Central memory CD8-positive, alpha-beta T cell (primary cell): ENCODE measurements around the gene AP3D1.

Experiments
- ATAC-seq: fragments of 150-1000 bp; cut with Tn5 transposase; replicated peaks from 2 replicates; pipeline ENCODE4 v1.10.0; 2022; ENCODE audit warnings: mild to moderate bottlenecking, moderate FRiP score, moderate number of reproducible peaks; ENCODE audit not compliant: poor library complexity, severe bottlenecking; ENCODE audit errors: extremely low read depth
- DNase-seq, 2 donors: peaks; one replicate each; pipeline ENCODE4 v3.0.0; 2021; ENCODE audit warnings: low spot score in 2 of 2
- H3K27ac Mint-ChIP-seq: one replicate; pipeline ENCODE4 v1.8.0; 2022; ENCODE audit warnings: low read depth, mild to moderate bottlenecking, moderate library complexity, mixed read lengths
- H3K27me3 Mint-ChIP-seq: one replicate; pipeline ENCODE4 v1.8.0; 2022; ENCODE audit warnings: mixed read lengths
- H3K36me3 Mint-ChIP-seq: one replicate; pipeline ENCODE4 v1.8.0; 2022; ENCODE audit warnings: mild to moderate bottlenecking, moderate library complexity, mixed read lengths; ENCODE audit not compliant: insufficient read depth
- H3K4me1 Mint-ChIP-seq: one replicate; pipeline ENCODE4 v1.8.0; 2022; ENCODE audit warnings: mixed read lengths
- H3K4me3 Mint-ChIP-seq: one replicate; pipeline ENCODE4 v1.8.0; 2022; ENCODE audit warnings: mild to moderate bottlenecking, moderate library complexity, mixed read lengths
- H3K9me3 Mint-ChIP-seq: one replicate; pipeline ENCODE4 v1.8.0; 2022; ENCODE audit warnings: mixed read lengths

AP3D1 gene

DNA sequence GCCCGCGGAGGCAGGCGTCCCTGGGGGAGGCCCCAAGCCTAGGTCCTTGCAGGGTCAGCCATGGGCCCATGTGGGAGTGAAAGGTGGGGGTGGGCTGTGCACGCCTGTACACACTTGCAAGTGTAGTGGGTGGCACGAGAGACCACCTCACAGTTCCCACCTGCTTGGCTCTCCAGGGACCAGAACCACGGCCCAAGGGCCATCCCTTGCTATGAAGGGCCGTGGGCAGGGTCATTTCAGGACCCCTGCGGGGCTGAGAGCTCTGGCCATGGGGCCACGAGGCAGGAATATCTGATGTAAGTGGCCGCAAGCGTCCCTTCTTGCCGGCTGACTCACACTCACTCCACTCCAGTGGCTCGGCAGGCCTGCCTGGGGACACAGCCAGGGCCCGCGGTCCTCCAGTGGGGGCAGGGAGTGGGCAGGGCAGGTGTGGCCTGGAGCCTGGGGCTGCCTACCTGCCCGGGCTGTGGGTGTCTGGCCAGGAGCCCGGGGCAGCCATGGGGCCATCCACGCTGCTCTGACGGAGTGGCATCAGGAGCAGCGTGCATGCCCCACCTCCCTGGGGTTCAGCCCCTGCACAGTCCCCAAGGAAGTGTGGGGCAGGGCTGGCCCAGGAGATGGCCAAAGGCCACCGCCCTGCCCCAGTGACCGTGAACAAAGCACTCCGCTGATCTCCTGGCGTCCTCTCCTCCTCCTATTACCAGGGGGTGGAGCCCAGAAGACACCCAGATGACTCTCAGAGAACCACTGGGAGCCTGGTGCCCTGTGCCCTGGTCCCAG is 91.8 kb downstream of the AP3D1 start:
- ATAC-seq, result no peak
- no peaks in the 10 kb centered on the region for H3K9me3 Mint-ChIP-seq
- peak overlapping the region; percentile 98 for H3K27ac Mint-ChIP-seq
- peak overlapping the region; percentile 94 for H3K4me3 Mint-ChIP-seq
- peaks cover 14% of the 10 kb centered on the region for H3K36me3 Mint-ChIP-seq
- no peaks in the 10 kb centered on the region for H3K27me3 Mint-ChIP-seq
- no peak for DNase-seq
- H3K4me1 Mint-ChIP-seq, result peaks cover 35% of the 10 kb centered on the region

DNA sequence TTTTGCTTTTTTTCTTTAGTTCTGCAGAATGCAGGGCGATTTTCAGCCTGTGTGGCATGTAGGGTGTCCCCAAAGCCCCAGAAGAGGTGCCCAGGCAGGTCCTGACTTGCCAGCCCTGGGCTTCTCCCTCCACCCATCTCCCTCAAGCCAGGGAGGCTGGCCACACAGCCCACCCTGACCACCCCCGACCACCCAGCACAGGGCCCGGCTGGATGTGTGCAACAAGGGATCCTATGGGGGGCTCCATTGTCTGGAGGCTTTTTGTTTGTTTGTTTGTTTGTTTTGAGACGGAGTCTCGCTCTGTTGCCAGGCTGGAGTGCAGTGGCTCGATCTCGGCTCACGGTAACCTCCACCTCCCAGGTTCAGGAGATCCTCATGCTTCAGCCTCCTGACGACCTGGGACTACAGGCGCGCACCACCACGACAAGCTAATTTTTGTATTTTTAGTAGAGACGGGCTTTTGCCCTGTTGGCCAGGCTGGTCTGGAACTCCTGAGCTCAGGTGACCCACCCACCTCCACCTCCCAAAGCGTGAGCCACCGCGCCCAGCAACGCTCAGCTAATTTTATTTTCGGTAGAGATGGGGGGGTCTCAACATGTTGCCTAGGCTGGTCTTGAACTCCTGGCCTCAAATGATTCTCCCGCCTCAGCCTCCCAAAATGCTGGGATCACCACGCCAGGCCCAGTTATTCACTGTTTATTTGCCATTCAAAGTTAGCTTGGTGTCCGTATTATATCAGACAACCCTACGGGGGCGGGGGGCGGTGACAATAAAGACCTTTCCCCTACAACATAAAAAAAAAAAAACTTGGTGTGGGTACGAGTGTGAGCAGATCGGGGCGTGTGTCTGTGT is 92.6 kb downstream of the AP3D1 start:
- H3K9me3 Mint-ChIP-seq, result no peaks in the 10 kb centered on the region
- peak overlapping the region; percentile 41 for H3K27ac Mint-ChIP-seq
- peaks cover 11% of the 10 kb centered on the region for H3K36me3 Mint-ChIP-seq
- ATAC-seq (no peak), DNase-seq (no peak)
- H3K4me3 Mint-ChIP-seq, result peak overlapping the region; percentile 31
- peaks cover 35% of the 10 kb centered on the region for H3K4me1 Mint-ChIP-seq
- H3K27me3 Mint-ChIP-seq, result no peaks in the 10 kb centered on the region

DNA sequence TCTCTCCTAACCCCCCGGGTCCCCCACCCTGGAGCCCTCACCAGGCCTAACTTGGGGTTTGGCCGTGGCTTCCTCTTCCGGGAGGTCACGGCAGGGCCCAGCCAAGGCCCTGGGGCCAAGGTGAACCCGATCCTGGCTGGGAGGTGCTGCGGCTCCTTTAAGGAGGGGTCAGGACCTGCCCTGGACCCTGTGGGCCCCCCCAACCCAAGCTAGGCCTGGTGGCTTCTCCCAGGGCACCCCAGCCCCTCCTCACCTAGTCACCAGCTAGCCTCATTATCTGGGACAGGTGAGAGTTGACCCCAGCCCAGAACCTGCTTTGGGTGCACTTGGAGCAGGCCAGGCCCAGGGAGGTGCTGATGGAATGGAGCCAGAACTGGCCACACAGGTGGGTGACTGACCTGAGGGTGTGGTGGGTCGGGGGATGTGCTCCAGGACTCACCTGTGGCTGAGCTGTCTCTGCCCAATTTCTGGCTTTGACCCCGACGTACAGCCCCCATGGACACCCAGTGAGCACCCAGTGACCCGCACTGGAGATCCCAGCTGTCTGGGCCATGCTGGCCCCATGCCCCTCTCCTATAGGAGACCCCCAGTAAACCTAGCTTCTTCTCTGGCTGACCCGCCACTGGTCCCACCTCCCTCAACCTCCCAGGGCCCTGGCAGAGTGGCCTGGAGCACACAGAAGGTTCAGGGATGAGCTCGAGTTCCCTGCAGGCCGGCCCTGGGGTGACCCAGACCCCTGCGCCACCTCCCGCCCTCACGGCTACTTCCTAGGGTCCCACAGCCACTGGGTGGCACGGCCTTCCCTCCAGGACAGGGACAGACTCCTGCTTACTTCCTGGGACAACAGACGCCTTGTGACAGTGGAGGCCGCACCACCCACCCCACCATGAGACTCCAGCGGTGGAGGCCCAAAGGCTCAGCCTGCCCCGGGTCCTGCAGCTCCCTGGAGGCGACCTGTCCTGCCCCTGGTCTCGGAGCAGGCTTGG is 93.6 kb downstream of the AP3D1 start:
- peaks cover 34% of the 10 kb centered on the region for H3K4me1 Mint-ChIP-seq

DNA sequence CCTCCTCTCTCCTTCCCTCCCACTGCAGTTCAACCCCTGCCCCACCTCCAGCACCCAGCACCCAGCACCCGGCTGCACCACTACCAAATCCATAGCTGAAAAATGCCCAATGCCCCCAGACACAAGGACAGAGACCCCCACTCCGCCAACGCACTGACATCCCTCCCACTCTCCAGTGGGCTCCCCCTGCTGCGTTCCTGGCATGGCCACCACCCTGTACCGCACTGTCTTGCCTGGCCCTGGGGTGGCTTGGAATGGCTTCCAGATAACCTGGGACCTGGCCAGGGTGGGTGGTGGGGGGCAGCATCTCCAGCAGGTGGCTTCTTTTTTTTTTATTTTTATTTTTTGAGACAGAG is 94.6 kb downstream of the AP3D1 start:
- Mint-ChIP-seq H3K4me1 (peaks cover 35% of the 10 kb centered on the region), H3K9me3 (no peaks in the 10 kb centered on the region), H3K36me3 (peaks cover 15% of the 10 kb centered on the region), H3K27me3 (no peaks in the 10 kb centered on the region), H3K27ac (peak overlapping the region; percentile 80), H3K4me3 (peak overlapping the region; percentile 54)
- DNase-seq (no peak), ATAC-seq (no peak)

More for the DNA sequence above, 93.6 kb downstream of the AP3D1 start:
- peak overlapping the region; percentile 54 for H3K4me3 Mint-ChIP-seq
- DNase-seq (no peak), ATAC-seq (no peak)
- H3K36me3 Mint-ChIP-seq, result peaks cover 11% of the 10 kb centered on the region
- no peaks in the 10 kb centered on the region for H3K27me3 Mint-ChIP-seq
- H3K9me3 Mint-ChIP-seq, result no peaks in the 10 kb centered on the region
- H3K27ac Mint-ChIP-seq, result peak overlapping the region; percentile 80

DNA sequence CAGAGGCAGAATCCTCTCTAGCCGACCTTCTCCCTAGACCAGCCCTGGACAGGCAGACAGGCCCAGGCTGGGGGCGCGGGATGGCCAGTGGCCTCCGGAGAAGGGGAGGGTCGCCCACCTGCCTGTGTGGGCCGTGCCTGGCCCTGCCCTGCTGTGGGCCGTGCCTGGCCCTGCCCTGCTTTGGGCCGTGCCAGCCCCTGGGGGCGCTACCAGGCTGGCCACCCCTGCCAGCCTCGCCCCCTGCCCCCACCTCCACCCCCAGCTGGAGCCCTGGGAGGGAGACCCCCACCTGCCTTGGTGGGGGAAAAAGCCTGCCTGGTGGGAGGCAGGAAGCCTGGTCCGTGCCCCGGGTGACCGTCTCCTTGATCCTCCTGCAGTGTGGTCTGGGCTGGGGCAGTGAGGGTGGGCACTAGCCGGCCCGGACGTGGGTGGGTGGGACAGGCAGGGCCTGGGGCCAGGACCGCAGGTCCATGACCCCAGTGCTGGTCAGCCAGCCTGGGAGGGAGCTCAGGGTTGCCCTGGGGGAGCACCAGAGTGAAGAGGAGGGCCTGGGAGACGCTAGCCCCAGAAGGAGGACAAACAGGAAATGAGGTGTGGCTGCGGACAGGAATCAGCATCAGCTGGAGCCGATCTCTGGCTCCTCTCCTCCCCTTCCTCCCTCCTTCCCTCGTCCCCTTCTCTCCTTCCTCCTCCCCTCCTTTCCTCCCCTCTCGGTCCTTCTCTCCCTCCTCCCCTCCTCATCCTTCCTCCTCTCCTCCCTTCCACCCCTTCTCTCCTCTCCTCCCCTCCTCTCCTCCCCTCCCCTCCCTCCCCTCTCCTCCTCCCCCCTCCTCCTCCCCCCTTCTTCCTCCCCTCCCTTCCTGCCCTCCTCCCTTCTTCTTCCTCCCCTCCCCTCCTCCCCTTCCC is 95.2 kb downstream of the AP3D1 start:
- no peaks in the 10 kb centered on the region for H3K9me3 Mint-ChIP-seq
- H3K36me3 Mint-ChIP-seq, result peaks cover 18% of the 10 kb centered on the region
- H3K4me3 Mint-ChIP-seq, result peak overlapping the region; percentile 54
- DNase-seq (no peak), ATAC-seq (no peak)
- H3K27me3 Mint-ChIP-seq, result no peaks in the 10 kb centered on the region
- H3K4me1 Mint-ChIP-seq, result peaks cover 42% of the 10 kb centered on the region
- peak overlapping the region; percentile 80 for H3K27ac Mint-ChIP-seq

DNA sequence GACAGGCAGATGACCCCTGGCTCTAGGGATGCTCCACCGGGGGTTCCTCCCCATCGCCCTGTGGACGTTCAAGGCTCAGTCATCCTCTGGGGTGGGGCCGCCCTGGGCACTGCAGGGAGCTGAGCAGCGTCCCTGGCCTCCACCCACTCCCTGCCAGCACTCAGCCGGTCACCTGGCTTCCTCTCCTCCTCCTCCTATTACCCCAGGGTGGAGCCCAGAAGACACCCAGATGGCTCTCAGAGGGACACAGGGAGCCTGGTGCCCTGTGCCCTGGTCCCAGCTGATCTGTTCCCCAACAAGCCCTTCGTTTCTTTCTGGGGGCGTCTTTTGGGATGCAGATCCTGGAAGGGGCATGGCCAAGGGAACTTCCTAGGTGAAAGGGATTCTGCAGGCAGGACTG is 96.6 kb downstream of the AP3D1 start:
- H3K4me1 Mint-ChIP-seq, result peaks cover 35% of the 10 kb centered on the region
- DNase-seq (no peak), ATAC-seq (no peak)
- H3K36me3 Mint-ChIP-seq, result peaks cover 20% of the 10 kb centered on the region
- no peaks in the 10 kb centered on the region for H3K9me3 Mint-ChIP-seq
- H3K27me3 Mint-ChIP-seq, result no peaks in the 10 kb centered on the region
- no peak overlapping the region for H3K4me3 Mint-ChIP-seq
- H3K27ac Mint-ChIP-seq, result peak overlapping the region; percentile 78

DNA sequence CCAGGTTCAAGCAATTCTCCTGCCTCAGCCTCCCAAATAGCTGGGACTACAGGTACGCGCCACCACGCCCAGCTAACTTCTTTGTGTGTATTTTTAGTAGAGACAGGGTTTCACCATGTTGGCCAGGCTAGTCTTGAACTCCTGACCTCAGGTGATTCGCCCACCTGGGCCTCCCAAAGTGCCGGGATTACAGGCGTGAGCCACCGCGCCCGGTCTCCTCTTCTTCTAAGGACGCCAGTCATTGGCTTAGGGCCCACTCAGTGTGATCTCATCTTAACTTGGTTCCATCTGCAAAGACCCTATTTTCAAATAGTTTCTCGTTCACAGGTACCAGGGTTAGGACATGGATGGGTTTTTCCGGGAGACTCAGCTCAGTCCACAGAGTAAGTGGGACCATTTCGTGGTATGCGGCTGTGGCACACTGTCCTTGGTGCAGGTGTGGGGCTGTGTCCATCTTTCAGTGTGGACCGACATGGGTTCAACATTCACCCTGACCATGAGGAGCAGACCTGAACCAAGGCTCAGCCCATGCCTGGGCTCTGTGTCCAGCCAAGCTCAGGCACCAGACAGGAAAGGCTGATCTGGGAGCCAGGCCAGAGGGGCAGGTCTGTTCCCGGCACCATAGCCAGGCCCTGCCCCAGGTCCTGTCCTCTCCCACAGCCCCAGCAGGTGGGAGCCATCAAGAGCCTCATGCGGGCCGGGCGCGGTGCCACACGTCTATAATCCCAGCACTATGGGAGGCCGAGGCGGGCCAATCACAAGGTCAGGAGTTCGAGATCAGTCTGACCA is 97.6 kb downstream of the AP3D1 start:
- Mint-ChIP-seq H3K4me1 (peaks cover 37% of the 10 kb centered on the region), H3K27ac (peak overlapping the region; percentile 92), H3K4me3 (no peak overlapping the region), H3K36me3 (peaks cover 27% of the 10 kb centered on the region), H3K27me3 (no peaks in the 10 kb centered on the region), H3K9me3 (no peaks in the 10 kb centered on the region)
- ATAC-seq, result no peak
- no peak for DNase-seq

DNA sequence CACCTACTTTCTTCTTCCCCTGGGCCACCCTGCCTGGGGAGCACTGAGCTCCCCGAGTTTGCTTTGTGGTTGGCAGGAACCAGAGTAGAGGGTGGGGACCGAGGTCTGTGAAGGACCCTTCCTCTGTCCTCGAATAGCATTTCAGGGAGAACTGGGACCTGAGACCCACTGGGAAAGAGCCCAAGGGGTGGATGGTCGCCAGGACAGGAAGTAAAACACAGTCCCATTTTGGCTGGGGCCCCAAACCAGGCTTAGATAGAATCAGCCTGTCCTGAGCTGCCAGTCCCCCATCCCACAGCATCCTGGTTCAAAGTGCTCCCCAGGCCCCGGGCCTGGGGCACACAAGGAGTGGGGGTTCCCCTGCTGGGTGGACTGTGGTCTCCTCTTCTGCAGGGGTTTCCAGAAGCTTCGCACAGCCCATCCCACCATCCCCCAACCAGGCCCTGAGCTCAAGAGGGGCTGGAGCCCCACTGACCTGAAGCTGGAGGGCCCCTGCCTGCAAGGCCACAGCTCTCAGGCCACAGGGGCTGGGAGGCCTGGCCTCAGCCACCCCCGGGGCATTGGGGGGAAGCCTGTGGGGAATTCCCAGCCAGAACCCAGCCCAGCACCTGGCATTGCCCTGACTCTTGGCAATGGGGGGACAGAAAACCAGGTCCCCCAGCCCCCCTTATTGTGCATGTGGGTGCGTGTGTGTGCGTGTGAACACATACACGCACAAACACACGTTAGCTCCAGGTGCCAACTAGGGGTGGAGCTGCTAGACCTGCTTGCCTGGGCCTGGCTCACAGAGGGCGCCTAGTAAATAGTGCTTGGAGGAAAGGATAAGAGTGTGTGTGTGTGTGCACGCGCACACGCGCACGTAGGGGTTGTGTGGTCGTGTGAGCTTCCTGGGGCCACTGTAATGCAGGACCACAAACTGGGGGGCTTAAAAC is 99.3 kb downstream of the AP3D1 start:
- Mint-ChIP-seq H3K4me3 (peak overlapping the region; percentile 85), H3K4me1 (peaks cover 39% of the 10 kb centered on the region), H3K36me3 (peaks cover 38% of the 10 kb centered on the region), H3K27me3 (no peaks in the 10 kb centered on the region), H3K9me3 (no peaks in the 10 kb centered on the region), H3K27ac (peak overlapping the region; percentile 92)
- ATAC-seq (peak; percentile 46), DNase-seq (peak in 1 of 2 donors; percentile 61)

DNA sequence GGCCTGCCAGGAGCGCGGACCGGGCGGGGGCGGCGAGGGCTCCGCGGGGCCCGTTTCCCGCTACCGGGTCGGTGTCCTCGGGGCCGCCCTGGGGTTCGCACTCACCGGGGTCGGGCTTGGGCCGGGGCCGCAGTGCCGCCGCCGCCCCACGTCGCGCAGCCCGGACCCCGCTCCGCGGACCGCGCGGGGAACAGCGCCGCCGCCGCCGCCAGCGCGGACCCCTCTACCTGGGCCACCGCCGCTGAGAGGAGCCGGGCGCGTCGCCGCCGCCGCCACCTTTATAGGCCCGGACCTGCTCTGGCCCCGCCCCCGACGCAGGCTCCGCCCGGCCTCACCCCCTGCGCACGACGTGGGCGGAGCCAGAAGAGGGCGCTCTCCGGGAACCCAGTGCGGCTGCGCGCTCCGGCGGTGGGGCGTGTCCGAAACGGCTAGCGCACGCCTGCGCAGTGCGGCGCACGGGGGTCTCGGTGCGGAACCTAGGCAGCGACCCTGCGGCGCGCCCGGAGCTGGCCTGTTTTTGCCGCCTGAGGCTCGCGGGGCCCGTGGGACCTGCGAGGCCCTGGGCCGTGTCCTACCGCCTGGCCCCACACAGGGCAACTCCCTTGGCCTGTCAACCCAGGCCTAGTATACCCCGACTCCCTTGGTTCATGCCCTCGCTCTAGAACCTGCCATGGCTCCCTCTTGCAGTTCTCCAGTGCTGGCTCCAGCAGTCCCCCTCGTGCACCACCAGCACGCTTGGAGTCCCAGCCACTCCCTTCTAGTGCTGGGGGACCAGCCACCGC is 100.2 kb downstream of the AP3D1 start, which contains the start of gene MKNK2:
MKNK2 (minus strand) TSS at position 254 of the 782 bp plus-strand sequence. CDS start 393 bp downstream, outside the sequence.
- H3K36me3 Mint-ChIP-seq, result peaks cover 40% of the 10 kb centered on the region
- no peaks in the 10 kb centered on the region for H3K27me3 Mint-ChIP-seq
- H3K27ac Mint-ChIP-seq, result peak within 1 kb of the TSS; percentile 92
- ATAC-seq, result peak; percentile 71
- H3K4me3 Mint-ChIP-seq, result peak within 1 kb of the TSS; percentile 85
- peak; percentile 90 to 97 for DNase-seq
- no peaks in the 10 kb centered on the region for H3K9me3 Mint-ChIP-seq
- peaks cover 43% of the 10 kb centered on the region for H3K4me1 Mint-ChIP-seq
